Panc1 (cell line): Measurements from ENCODE around the gene CEBPZOS. TPM values are rescaled to one million over a fixed set of nuclear protein-coding genes. Genes with fewer than 3 reads are reported as not detected.

ENCODE experiments used
- ATAC-seq: fragments of 200-7000 bp; cut with Tn5 transposase; 2 replicates; pipeline ENCODE4 v1.9.1; 2020; ENCODE audit warnings: mild to moderate bottlenecking, moderate library complexity
- BruUV-seq: library from RNA; stranded (reverse); fragments of 400-500 nt; replicated peaks from 2 replicates; lab custom pipeline; 2021; lab: Mats Ljungman, UMichigan
- CTCF ChIA-PET: fragments of 300-600 bp; sonication (Branson Sonifier 250); formaldehyde crosslinking; loops from one replicate; lab custom pipeline; 2022; ENCODE audit warnings: antibody characterized with exemption; lab: Charles Lee
- POLR2A ChIA-PET: fragments of 300-600 bp; sonication (Branson Sonifier 250); formaldehyde crosslinking; loops from one replicate; lab custom pipeline; 2022; ENCODE audit warnings: antibody characterized with exemption; lab: Charles Lee
- DNase-seq: peaks from one replicate; pipeline ENCODE4 v3.0.0-alpha.2; 2010; ENCODE audit warnings: low read depth, low spot score
- H3K27ac ChIP-seq: 2 replicates; pipeline ENCODE4 v1.5.1; 2011; ENCODE audit warnings: mild to moderate bottlenecking, low read length, inconsistent platforms
- H3K27me3 ChIP-seq: fragments of 200-500 bp; sonication (Bioruptor generic); 2 replicates; pipeline ENCODE4 v1.6.0; 2014; ENCODE audit warnings: low read length, inconsistent platforms; ENCODE audit not compliant: control insufficient read depth, insufficient read depth
- H3K36me3 ChIP-seq: fragments of 200-500 bp; sonication (Bioruptor generic); 2 replicates; pipeline ENCODE4 v1.5.1; 2014; ENCODE audit warnings: inconsistent platforms, mild to moderate bottlenecking, low read length, moderate library complexity; ENCODE audit not compliant: control insufficient read depth, insufficient read depth
- H3K4me1 ChIP-seq: 2 replicates; pipeline ENCODE4 v1.5.1; 2011; ENCODE audit warnings: inconsistent platforms, mild to moderate bottlenecking, low read length, moderate library complexity; ENCODE audit not compliant: control insufficient read depth, insufficient read depth
- H3K4me3 ChIP-seq, 2 experiments: 2 replicates each; pipeline ENCODE4 v1.5.1; 2011 to 2012; ENCODE audit warnings: low read depth in 2 of 2, low read length in 2 of 2, mild to moderate bottlenecking in 2 of 2, inconsistent platforms in 1 of 2, moderate library complexity in 1 of 2
- H3K9me3 ChIP-seq: fragments of 200-500 bp; sonication (Bioruptor generic); 2 replicates; pipeline ENCODE4 v1.5.1; 2014; ENCODE audit warnings: low read depth, mild to moderate bottlenecking, inconsistent platforms, low read length, moderate library complexity; ENCODE audit not compliant: control insufficient read depth, insufficient read depth
- CTCF ChIP-seq: fragments of 450-650 bp; IDR thresholded peaks from 2 replicates; pipeline ENCODE4 v1.5.1; 2017; ENCODE audit warnings: mild to moderate bottlenecking
- POLR2AphosphoS5 ChIP-seq: IDR thresholded peaks from 2 replicates; pipeline ENCODE4 v1.6.1; 2012; ENCODE audit warnings: mild to moderate bottlenecking, low read depth, low read length, moderate library complexity
- SIN3A ChIP-seq: IDR thresholded peaks from 2 replicates; pipeline ENCODE4 v1.6.1; 2012; ENCODE audit warnings: low read depth, mild to moderate bottlenecking, low read length, moderate library complexity, borderline replicate concordance; ENCODE audit not compliant: insufficient read depth
- TCF7L2 ChIP-seq: IDR thresholded peaks from 2 replicates; pipeline ENCODE4 v1.6.1; 2011; ENCODE audit warnings: mild to moderate bottlenecking, low read depth, low read length, inconsistent platforms
- in situ Hi-C: cut with HindIII; loops from 2 replicates; pipeline ENCODE4 v1.10.0; 2016; ENCODE audit warnings: low sequenced_read_pairs, low pct_unique_long_range_greater_than_20kb
- intact Hi-C: fragments of 100-400 bp; cut with micrococcal nuclease; formaldehyde crosslinking; loops from one replicate; pipeline ENCODE4 v1.10.0; 2022; ENCODE audit not compliant: unreplicated experiment
- total RNA-seq: library from RNA; stranded (reverse); gene quantifications from one replicate; pipeline ENCODE4 v1.2.1, GENCODE V29; 2021; ENCODE audit not compliant: unreplicated experiment
- TF ChIP-seq, protein P1 (sequence below), 2 experiments: IDR thresholded peaks; 2 replicates each; pipeline ENCODE4 v1.6.1; 2011 to 2012; ENCODE audit warnings: low read depth in 2 of 2, control low read depth in 1 of 2, low read length in 1 of 2, mild to moderate bottlenecking in 1 of 2, moderate library complexity in 1 of 2; ENCODE audit not compliant: insufficient read depth in 1 of 2

CEBPZOS gene
- total RNA-seq, 1 experiment from 2014 or later, result 49.3 TPM

DNA sequence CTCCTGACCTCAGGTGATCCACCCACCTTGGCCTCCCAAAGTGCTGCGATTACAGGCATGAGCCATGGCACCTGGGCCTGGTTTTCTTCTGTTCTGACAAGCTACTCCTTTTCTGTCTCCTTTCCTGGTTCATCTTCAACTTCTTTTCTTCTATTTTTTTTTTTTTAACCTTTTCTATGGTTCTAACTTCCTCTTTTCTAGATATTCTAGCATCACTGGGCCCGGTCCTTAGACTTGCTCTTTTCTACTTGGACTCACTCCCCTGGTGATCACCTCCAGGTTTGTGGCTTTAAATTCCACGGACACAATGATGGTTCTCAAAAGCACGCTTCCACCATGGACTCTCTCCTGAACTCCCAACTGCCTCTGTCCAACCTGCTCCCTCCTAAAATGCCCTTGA lies 41.5 kb upstream of the CEBPZOS start:
- intact Hi-C loops, result no loop called here
- H3K4me1 ChIP-seq, result peaks cover 19% of the 10 kb centered on the region
- no peaks in the 10 kb centered on the region for H3K36me3 ChIP-seq
- POLR2A ChIA-PET, result no interaction called here
- CTCF ChIA-PET, result no interaction called here
- no TSS peak for BruUV-seq
- no peaks in the 10 kb centered on the region for H3K9me3 ChIP-seq
- no peaks in the 10 kb centered on the region for H3K27me3 ChIP-seq
- H3K27ac ChIP-seq, result no peak overlapping the region
- in situ Hi-C loops, result no loop called here
- DNase-seq (no peak), ATAC-seq (no peak)
- no peak for TF ChIP-seq TCF7L2
- H3K4me3 ChIP-seq, result no peak overlapping the region

GRCh38 chr2:37156071-37156856 lies 40.0 kb upstream of the CEBPZOS start:
- no peaks in the 10 kb centered on the region for H3K36me3 ChIP-seq
- ATAC-seq (peak; percentile 78), DNase-seq (no peak)
- ChIA-PET CTCF (no interaction called here), POLR2A (interaction anchor here (0.6 kb wide), 1 partner anchor 39 kb away, joined by 5 read pairs; no protein-coding TSS in a partner anchor)
- no TSS peak for BruUV-seq
- TF ChIP-seq SIN3A (no peak), POLR2AphosphoS5 (no peak), TCF7L2 (no peak), CTCF (no peak)
- TF ChIP-seq, protein P1, sequence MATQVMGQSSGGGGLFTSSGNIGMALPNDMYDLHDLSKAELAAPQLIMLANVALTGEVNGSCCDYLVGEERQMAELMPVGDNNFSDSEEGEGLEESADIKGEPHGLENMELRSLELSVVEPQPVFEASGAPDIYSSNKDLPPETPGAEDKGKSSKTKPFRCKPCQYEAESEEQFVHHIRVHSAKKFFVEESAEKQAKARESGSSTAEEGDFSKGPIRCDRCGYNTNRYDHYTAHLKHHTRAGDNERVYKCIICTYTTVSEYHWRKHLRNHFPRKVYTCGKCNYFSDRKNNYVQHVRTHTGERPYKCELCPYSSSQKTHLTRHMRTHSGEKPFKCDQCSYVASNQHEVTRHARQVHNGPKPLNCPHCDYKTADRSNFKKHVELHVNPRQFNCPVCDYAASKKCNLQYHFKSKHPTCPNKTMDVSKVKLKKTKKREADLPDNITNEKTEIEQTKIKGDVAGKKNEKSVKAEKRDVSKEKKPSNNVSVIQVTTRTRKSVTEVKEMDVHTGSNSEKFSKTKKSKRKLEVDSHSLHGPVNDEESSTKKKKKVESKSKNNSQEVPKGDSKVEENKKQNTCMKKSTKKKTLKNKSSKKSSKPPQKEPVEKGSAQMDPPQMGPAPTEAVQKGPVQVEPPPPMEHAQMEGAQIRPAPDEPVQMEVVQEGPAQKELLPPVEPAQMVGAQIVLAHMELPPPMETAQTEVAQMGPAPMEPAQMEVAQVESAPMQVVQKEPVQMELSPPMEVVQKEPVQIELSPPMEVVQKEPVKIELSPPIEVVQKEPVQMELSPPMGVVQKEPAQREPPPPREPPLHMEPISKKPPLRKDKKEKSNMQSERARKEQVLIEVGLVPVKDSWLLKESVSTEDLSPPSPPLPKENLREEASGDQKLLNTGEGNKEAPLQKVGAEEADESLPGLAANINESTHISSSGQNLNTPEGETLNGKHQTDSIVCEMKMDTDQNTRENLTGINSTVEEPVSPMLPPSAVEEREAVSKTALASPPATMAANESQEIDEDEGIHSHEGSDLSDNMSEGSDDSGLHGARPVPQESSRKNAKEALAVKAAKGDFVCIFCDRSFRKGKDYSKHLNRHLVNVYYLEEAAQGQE (IDR thresholded peaks at IDR 0.05; ENCODE audit: insufficient read depth in 1 of 2, low read depth in 2 of 2, low read length in 1 of 2), result no peak
- in situ Hi-C loops, result no loop called here
- no peaks in the 10 kb centered on the region for H3K9me3 ChIP-seq
- peaks cover 11% of the 10 kb centered on the region for H3K4me1 ChIP-seq
- H3K27me3 ChIP-seq, result no peaks in the 10 kb centered on the region
- peak overlapping the region; percentile 65 to 86 for H3K4me3 ChIP-seq
- intact Hi-C loops, result no loop called here
- peak overlapping the region; percentile 80 for H3K27ac ChIP-seq
